ENCODE data around the gene NUBP2.

NUBP2 gene

DNA sequence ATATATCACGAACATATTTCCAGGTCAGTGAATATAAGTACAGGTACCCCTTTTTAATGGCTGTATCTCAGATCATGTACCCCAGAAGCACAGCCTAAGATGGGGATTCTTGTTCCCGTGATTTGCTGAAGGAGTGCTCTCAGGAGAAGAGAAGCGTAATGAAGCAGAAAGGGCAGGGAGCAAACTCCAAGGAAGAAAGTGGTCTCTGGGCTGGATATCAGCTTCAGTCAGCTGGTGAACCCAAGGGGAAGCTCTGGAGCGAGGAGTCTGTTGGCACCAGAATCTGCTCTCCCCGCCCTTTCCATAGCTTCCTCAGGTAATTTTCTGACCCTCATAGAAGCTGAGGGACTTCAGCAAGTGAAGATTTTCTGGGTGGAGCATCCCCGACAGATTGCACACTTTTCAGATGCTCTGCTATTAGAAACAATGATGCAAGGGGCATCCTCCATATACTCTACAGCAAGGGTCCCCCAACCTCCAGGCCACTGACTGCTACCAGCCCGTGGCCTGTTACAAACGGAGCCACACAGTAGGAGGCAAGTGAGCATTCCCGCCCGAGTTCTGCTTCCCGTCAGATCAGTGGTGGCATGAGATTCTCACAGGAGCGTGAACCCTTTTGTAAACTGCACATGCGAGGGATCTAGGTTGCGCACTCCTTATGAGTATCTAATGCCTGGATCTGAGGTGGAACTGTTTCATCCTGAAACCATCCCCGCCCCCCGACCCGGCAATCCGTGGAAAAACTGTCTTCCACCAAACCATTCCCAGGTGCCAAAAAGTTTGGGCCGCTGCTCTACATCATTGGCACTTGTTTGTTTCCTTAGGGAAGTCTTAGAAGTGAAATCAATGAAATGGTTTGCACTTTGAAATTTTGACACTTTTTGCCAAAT, 48.7 kb downstream of the NUBP2 start:
- DNase-seq: no peak

DNA sequence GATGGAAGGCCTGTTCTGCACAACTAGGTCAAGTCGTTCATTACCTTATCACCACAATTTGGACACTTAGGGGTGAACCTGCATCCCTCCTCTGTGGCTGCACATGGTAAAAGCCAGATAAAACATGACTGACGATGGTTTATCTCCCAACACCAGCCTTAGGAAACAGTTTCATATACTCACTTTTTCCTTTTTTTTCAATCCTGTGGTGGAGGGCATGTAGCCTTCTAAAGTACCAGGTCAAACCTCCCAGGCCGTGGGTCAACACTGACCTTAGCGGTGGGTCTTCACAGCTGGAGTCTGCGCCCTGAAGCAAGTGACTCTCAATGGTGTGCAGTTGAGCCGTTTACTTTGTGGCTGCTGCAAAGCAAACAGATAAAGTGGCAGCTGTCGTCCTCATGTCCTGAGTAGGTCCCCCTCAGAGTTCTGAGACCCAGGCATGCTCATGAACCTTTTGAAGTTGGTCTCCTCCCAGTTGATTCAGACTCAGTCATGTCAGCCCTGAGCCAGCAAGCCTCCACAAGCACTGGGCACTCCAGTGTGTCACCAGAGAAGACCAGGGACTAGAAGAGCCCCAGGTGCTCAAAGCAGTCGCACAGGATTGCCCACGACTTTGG, 50.2 kb downstream of the NUBP2 start:
- DNase-seq: peak; percentile 10 to 30

DNA sequence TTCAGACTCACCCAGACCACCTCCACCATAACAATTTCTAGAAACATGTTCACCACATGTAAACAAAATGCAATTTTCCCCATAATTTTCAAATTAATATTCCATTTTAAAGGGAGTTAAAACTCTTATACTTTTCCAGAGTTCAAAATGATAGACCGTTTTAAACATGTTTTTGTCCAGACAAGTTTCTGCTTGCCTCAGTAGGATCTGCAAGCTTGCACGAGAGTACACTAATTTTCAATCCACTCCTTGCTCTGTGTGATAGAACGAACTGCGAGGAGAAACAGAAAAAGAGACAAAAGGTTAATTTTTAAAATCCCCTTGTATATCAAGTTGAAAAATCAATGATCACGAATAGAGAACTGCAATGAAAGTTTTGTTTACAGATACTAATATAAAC, 51.3 kb downstream of the NUBP2 start:
- DNase-seq: no peak

All from NCI-H187 (cell line).